Measurements from ENCODE around the gene C7orf25.

C7orf25 gene

DNA sequence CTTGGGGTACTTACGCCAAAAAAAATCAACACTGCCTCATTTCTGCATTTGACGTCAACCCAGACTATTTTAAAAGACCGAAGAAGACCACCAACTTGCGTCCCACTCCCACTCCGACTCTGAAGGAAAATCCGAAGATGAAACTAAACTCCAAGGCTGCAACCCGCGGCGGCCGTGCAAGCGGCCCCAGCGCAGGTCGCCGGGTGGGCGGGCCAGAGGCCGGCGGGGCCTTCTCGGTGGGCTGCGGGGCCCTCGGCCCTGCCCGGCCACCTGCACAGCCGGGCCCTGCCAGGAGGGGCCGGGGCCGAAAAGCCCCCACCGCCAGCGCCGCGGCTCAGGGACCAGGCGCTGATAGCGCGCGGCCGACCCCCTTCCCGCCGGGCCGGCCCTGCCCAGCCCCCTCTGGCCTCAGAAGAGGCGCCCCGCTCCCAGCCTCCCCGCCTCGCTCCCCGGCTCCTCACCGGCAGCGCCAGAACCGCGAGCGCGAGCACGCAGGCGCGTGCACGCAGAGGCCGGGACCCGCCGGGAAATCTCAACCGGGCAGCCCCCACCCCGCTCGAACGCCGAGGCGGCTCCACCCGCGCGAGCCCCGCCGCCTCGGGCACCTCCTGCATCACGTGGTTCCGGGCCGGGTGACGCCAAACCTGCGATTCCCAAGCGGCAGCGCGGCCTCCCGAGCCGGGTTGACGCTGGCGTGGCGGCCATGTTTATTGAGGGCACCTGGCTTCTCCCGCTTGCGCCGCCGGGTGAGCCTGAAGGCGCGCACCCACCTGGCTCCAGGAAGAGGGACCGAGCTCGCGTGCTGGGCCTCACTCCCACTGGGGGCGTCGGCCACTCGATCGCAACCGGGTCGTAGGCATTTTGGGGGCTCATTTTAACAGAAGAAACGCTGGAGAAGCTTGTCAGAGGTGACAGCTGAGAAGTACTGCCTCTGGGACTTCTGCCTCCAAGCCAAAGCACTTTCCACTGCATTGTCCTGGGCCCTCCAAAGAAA, at the start of gene C7orf25:
Gene C7orf25, minus strand, starts transcription at position 617 of the 994 bp plus-strand sequence. CDS start 1,170 bp downstream, outside the sequence.
- peak; percentile 98 for DNase-seq (ENCODE audit: low read depth, low spot score)

DNA sequence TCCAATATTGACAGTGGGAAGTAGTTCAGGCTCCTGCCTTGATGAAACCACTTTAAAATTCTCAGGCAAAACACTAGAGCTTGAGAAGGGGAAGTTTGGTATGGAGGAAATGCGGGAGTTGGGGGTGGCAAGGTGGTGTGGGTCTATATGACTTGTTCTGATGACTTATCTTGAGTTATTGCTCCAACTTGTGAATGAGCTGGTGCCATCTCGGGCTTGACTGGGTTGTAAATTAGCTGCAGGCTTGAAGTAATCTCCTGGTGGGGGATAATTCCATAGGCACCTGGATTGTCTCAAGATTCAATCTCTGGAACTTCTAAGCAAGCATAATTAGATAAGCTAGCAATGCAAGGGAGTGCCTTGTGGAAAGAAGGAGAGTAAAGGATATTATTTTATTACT, 49.3 kb upstream of the C7orf25 start:
- DNase-seq (ENCODE audit: low read depth, low spot score), result no peak

DNA sequence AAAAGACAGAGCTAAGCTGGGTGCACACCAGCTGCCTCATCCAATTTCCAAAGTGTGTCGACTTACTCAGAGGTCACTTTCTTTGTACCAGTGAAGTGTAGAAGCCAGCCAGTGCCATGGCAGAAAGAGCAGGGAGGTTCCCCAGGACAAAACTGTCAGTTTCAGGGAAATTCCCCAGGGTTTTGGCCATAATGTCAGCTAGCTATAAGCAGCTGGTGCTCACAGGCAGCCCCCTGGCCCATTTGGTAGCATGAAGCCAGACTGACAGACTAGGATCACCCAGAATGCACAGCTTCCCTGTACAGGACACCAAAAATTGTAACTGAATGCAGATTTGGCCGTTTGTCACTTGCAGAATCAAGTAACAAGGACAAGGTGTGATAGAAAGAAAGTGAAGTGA, 48.9 kb upstream of the C7orf25 start:
- DNase-seq (ENCODE audit: low read depth, low spot score), result no peak

DNA sequence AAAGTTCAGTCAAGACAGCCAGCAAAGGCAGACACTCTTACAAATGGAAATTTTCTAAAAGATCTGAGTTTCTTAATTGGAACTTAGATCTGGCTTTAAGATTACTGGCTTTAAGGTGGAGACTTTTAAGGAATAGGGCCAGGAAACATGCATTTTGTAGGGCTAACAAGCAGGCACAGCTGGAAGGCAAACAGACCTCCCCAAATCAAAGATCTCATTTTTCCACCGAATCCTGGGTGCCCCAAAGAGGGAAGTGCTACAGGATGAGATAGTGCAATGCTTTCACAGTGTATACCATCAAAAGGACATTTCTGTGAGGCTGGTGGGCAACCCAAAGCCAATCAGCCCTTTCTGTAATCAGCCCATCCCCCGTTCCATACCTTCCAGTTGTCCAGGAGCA, 47.7 kb upstream of the C7orf25 start:
- no peak for DNase-seq (ENCODE audit: low read depth, low spot score)

DNA sequence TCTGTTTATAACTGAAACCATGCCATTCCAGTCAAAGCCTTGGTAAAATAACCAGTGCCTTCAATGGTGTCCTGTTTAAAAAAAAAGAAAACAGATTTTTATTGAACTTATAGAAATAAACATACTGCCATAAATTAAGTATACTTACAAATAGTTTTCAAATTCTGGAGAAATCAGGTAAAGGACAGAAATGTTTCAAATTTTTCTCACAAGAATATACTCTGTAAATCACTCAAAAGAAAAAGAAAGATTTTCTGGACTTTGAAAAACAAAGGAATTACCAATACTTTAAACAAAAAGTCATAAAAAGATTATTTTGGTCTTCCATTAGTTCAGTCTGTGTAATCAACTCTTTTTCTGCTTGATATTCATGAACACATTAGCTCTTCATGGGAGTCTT, 44.2 kb upstream of the C7orf25 start:
- no peak for DNase-seq (ENCODE audit: low read depth, low spot score)

DNA sequence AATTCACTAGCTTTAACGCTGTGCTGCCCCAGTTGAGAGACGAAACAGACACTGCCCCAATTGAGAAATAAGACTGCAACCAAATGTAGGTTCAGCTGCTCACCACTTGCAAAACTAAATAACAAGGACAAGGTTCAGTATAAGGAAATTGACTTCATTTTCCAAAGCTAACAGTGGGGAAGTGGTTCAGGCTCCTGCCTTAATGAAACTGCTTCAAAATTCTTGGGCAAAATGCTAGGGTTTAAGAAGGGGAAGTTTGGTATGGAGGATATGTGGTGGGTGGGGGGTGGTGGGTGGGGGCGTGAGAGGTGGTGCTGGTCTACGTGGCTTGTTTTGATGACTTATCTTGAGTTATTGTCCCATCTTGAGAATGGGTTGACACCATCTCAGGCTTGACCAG, 42.1 kb upstream of the C7orf25 start:
- no peak for DNase-seq (ENCODE audit: low read depth, low spot score)

DNA sequence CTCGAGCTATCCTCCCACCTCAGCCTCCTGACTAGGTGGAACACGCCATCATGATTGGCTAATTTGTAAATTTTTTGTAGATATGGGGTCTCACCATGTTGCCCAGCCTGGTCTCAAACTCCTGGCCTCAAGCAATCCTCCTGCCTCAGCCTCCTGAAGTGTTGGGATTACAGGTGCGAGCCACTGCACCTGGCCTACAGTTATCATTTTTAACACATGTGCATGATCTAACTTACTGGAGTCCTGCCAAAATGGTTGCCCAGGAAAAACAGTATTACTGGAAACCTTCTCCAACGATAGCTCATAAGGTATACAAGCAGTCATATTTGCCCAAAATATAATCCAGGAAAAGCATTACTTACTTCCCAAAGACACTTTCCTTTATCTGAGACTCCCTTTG, 40.5 kb upstream of the C7orf25 start:
- DNase-seq (ENCODE audit: low read depth, low spot score), result no peak

DNA sequence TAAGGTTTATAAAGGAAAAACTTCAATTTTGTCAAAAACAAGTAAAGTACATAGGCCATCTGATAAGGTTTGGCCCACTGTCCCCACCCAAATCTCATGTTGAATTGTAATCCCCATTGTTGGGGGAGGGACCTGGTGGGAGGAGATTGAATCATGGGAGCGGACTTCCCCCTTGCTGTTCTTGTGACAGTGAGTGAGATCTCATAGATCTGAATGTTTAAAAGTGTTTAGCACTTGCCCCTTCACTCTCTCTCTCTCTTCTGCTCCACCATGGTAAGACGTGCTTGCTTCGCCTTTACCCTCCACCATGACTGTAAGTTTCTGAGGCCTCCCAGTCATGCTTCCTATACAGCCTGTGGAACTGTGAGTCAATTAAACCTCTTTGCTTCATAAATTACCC, 38.5 kb upstream of the C7orf25 start:
- DNase-seq (ENCODE audit: low read depth, low spot score), result no peak

DNA sequence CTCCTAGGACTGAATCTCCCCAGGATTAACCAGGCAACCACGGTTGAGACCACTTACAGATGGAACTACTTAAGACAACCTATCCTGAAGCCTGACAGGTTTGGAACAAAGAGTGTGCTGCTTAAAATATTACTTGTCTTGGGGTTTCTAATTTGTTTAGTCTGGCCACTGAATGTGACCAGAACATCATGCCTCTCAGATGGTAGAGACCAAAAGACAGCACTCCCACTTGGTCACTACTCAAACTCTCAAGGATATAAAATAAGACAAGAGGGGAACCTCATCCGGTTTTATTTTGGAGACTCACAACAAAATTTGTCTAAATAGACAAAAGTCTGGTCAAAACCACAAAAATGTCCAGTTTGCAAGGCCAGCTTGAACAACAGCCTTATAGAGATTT, 35.7 kb upstream of the C7orf25 start:
- DNase-seq (ENCODE audit: low read depth, low spot score), result no peak

DNA sequence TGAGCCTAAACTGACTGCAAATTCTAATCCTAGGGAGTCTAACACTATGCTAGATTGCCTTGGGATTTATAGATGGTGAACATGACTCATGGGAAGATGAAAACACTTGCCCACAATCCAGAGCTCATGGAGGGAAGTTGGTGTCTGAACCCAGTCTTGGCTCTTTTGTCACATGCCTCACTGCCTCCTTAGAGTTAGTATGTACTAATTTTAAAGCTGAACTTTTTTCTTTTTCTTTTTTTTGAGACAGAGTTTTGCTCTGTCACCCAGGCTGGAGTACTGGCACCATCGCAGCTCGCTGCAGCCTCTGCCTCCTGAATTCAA, 34.7 kb upstream of the C7orf25 start:
- DNase-seq (ENCODE audit: low read depth, low spot score), result no peak

DNA sequence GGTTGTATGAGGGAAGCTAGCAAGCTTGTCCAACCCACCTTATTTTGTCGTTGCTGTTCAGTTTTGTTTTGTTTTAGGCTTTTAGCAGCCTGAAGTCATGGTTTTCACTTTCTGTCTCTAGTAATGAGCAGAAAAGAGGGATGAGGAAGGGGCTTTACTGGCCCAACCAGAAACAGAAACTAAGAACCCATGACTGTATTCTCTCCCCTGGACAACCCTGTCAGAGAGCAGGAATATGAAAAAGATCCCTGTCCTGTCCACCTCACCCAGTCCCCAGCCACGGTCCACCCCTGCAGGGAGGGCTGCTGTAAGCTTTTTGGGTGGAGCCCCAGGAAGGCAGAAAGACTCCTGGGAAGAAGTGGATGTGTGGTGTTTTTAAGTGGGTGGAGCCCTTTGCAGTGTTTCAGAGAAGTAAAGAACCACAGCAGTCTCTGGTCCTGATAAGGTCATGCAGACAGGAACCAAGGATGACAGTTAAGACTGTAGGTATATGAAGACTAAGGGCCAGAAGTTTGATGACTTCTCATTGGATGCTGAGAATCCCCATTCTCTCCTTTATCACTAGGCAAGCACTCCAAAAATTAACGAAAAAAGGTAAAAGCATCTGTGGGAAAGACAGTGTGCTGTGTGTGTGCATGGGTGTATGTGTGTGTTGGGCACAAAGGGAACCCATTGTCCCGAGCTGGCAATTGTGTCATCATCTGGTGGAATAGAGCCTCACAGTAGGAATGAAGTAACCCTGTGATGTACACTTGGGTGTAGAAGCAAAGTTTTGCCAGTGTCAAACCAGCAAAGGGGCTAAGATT, 34.2 kb upstream of the C7orf25 start:
- peak; percentile 15 for DNase-seq (ENCODE audit: low read depth, low spot score)

DNA sequence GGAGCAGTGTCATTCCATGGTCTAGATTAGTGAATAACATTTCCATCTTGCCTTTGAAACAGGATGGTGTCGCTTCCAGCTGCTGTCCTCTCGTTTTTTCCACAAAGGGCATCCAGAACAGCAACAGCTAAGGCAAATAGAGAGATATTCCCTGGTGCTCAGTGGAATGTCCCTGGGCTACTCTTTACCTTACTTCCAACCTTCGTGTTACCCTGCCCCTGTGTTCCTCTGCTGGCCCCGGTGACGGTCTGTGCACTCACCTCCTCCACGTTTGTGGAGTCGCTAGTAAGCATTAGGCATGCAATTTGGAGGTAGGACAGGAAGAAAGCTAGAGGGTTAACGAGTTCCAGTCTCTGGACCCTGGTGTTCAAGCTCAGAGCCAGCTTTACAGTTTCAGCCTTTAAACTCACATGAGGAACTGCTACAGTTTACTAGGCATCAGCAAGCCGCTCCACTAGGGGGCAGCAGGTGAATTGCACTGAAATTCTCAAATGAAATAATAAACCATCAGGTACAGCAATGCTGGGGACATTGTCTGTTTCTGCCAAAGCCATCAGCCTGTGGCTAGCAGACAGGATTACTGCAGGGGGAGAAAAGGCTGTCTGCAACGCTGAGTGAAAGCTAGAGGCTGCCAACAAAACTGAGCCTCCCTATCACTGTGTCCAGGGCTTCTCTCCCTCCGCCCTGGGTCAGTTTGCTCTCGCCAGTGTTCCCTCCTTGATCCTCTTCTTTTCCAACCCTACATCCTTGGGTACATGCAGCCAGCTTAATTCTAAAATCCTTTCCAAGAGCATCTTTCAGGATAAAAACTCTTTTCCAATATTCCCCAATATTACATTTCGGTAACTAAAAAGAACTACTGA, 29.3 kb upstream of the C7orf25 start:
- peak; percentile 85 for DNase-seq (ENCODE audit: low read depth, low spot score)

DNA sequence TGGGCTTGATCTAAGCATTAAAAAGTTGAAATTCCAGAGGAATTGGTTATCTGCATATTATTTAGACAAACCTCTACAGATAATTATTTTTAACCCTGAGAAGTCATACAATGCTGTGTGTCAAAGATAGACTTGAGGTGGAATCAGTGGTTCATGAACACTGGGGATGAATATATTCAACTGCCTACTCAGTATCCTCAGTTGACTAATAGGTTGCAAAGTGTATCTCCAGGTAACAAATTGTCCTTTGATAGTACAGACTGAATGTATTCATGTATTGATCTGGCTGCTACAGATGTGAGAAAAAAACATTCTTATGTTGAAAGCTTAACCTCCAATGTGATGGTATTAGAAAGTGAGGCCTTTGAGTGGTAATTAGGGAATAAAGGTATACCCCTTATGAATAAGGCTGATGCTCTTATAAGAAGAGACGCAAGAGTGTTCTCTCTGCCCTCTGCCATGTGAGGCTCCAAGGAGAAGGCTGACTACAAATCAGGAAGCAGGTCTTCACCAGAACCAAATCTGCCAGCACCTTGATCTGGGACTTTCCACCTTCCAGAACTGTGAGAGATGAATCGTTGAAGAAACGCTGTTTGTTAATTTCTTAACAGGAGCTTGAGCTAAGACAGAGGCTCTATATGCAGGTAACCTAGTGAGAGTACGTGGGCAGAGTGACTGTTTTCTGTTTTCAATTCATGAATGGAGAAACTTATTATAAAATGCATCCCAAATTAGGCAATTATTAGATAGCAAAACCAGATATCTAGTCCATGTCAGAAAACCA, 27.8 kb upstream of the C7orf25 start:
- no peak for DNase-seq (ENCODE audit: low read depth, low spot score)

DNA sequence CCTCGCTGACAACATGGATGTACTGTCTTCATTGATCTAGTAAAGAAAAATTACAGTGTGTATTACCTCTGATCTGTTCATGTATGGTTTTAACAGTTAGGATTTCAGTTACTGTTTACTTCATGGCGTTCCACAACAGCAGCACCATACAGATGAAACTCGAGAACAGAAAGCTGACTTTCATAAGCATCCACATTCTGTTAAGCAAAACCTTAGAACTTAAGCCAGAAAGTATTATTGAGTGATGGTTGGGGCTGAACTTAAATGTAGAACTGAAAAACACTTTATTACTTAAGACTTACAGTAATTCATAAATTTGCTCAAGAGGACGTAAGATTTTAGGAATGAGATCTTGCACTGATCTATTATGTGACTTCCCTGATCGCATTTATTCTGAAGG, 24.0 kb upstream of the C7orf25 start:
- no peak for DNase-seq (ENCODE audit: low read depth, low spot score)

DNA sequence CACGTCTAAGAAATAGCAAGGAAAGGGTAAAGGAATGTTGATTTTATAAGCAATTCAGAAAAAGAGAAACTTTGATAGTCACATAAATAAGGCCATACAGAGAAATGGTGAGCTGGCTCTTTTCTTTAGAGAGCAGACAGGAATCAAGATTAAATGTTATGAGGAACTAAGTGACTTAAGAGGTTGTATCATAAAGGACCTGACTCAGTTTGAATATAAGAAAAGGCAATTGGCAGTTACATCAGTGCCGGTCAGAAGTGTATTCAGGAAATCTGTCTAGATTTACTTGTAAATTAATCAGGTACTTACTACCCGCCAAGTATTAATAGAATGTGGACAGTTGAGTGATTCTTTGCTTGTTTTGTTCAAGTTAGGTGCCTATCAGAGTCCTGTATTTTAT, 22.4 kb upstream of the C7orf25 start:
- DNase-seq (ENCODE audit: low read depth, low spot score), result no peak

DNA sequence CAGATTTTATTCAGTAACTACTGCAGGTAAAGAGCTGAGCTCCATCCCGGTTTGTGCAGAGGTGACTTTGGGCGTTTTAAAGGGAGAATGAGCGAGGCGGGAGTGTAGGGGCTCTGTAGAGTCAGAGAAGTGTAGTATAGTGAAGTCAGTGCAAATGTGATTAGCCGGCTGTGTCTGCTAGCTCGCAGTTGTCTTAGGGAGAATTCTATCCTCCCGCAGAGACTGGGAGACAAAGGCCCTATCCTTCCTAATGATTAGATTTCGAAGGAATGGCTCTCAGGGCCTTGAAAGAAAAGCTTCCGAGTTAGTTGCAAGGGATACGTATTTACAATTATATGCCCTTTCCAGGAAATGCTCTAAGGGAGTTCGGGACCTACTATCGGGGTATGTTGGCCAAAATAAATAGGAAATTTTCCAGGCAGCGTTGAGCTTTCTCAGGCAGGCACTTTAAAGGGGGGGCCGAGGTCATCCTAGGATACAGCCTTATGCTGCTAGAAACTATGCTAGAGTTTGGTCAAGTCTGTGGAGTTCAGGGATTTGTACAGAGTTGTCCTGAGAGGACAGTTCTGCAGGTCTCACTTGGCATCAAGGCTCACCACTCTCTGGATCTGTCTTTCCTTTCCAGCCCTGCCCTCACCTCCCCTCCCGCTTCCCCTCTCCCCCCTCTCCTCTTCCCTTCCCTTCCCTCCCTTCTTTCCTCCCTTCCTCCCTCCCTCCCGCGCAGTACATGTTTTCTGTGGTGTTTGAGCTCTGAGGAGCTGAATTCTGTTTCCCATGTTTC, 21.1 kb upstream of the C7orf25 start:
- DNase-seq (ENCODE audit: low read depth, low spot score), result peak; percentile 38

DNA sequence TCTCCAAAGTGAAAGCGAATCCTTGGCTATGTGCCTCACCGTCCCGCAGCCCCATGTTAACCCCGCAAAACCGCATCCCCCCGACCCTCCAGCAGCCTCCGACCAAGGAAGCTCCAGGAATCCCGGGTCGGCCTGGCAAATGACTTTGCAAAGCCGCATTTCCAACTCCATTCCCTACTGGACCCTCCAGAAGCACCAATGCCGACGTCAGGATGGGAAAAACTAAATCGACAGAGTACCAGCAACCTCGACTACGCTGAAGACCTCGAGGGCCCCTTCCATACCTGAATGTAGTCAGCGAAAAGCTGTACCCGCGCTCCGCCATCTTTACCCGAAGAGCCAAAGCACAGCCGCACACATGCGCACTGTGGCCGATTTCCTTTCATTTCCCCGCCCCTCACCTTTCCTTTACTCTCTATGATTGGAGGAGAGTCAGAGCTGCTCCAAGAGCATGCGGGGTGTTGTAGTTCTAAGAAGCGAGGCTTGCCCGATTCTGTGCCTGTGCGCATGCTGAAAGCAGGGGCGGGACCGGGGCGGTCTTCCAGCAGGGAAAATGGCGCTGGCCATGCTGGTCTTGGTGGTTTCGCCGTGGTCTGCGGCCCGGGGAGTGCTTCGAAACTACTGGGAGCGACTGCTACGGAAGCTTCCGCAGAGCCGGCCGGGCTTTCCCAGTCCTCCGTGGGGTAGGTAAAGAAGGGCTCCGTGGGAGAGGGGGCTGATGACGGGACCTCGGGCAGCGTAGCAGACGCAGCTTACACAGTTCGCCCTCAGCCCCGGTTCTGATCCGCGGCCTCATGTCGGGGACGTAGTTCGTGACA, 20.2 kb upstream of the C7orf25 start, which contains the start of the genes MRPL32 and PSMA2:
Gene MRPL32, plus strand, starts transcription at position 543 of the 818 bp plus-strand sequence. Its CDS starts 11 bp downstream, at position 554.
Gene PSMA2, minus strand, starts transcription at position 341 of the 818 bp plus-strand sequence. Its CDS starts 16 bp downstream, at position 325.
- DNase-seq (ENCODE audit: low read depth, low spot score), result peak; percentile 98

DNA sequence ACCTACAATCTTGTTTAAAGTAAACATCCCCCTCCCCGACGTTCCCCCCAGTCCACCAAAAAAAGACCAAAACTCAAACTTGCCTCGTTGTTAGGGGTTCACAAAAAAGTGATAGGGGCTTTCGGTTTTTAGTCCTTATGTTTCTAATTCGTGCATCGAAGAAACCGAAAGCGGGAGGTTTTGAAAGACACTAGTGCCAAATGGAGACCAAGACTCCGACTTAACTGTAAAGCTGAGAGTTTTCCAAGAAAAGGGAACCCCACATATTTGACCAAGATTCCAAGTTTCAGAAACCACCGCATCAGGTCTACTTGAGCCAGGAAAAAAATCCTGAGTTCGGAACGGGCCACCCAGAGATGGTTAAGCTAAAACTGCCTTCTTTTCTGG, 19.6 kb upstream of the C7orf25 start:
- DNase-seq (ENCODE audit: low read depth, low spot score), result no peak

DNA sequence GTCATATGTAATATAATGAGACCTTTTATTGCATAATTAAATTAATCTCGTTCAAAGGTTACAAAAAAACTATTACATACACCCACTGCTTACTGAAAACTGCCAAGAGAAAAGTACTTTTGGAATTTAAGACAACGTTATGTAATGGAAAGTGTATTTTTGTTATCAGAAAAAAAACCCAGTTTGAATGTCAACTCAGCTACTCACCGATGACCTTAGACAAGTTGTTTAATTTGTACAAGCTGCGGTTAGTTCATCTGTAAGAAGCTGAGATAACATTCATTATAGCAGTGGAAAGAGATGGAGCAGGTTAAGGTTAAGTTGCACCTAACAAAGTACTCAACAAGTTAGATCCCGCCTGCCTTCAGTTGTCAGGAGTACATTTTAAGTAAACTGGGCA, 19.0 kb upstream of the C7orf25 start:
- DNase-seq (ENCODE audit: low read depth, low spot score), result no peak

Measured in ELF-1 (cell line).